Naive thymus-derived CD4-positive, alpha-beta T cell (primary cell): Measurements from ENCODE around the gene ERMN. TPM values are rescaled to one million over a fixed set of nuclear protein-coding genes. Genes with fewer than 3 reads are reported as not detected.

Source experiments
- ATAC-seq: fragments of 150-1000 bp; cut with Tn5 transposase; 2 replicates; pipeline ENCODE4 v1.10.0; 2021; ENCODE audit warnings: mild to moderate bottlenecking, moderate library complexity
- CTCF ChIA-PET: fragments of 350-600 bp; sonication (Branson Sonifier 250); formaldehyde crosslinking; loops from one replicate; lab custom pipeline; 2021; ENCODE audit warnings: antibody characterized with exemption; lab: Charles Lee
- POLR2A ChIA-PET: fragments of 350-600 bp; sonication (Branson Sonifier 250); formaldehyde crosslinking; loops from one replicate; lab custom pipeline; 2021; ENCODE audit warnings: antibody characterized with exemption, inconsistent platforms; lab: Charles Lee
- DNase-seq, 9 donors: peaks; one replicate each; pipeline versions ENCODE4 v3.0.0 to v3.0.0-alpha.2; 2020 to 2022; ENCODE audit warnings: mixed read lengths in 1 of 9
- H3K27ac ChIP-seq: one replicate; pipeline ENCODE4 v1.7.0; 2013; ENCODE audit warnings: mild to moderate bottlenecking, low read depth, low read length, moderate library complexity
- H3K27me3 ChIP-seq, 2 donors: one replicate each; pipeline ENCODE4 v1.7.0; 2013; ENCODE audit warnings: low read length in 2 of 2, mild to moderate bottlenecking in 2 of 2, moderate library complexity in 2 of 2; ENCODE audit not compliant: control insufficient read depth in 2 of 2, insufficient read depth in 2 of 2
- H3K36me3 ChIP-seq, 3 experiments: 1 replicate in 2 of 3; 2 replicates in 1 of 3; pipeline ENCODE4 v1.7.0; 2013; ENCODE audit warnings: low read length in 3 of 3, mild to moderate bottlenecking in 3 of 3, moderate library complexity in 1 of 3; ENCODE audit not compliant: insufficient read depth in 3 of 3, control insufficient read depth in 2 of 3
- H3K4me1 ChIP-seq, 2 donors: one replicate each; pipeline ENCODE4 v1.7.0; 2013; ENCODE audit warnings: low read length in 2 of 2, mild to moderate bottlenecking in 2 of 2, moderate library complexity in 1 of 2; ENCODE audit not compliant: control insufficient read depth in 2 of 2, insufficient read depth in 2 of 2
- H3K4me3 ChIP-seq: 2 replicates; pipeline ENCODE4 v1.7.0; 2013; ENCODE audit warnings: mild to moderate bottlenecking, low read length
- H3K9me3 ChIP-seq, 3 experiments: 1 replicate in 2 of 3; 2 replicates in 1 of 3; pipeline ENCODE4 v1.7.0; 2013; ENCODE audit warnings: low read length in 3 of 3; ENCODE audit not compliant: control insufficient read depth in 2 of 3
- H3K27ac Mint-ChIP-seq, 9 donors: one replicate each; pipeline ENCODE4 v1.8.0; 2020 to 2022; ENCODE audit warnings: mixed read lengths in 9 of 9, mild to moderate bottlenecking in 8 of 9, moderate library complexity in 5 of 9, inconsistent platforms in 2 of 9
- H3K27me3 Mint-ChIP-seq, 5 donors: one replicate each; pipeline ENCODE4 v1.8.0; 2021 to 2022; ENCODE audit warnings: mixed read lengths in 5 of 5, mild to moderate bottlenecking in 1 of 5
- H3K36me3 Mint-ChIP-seq, 5 donors: one replicate each; pipeline ENCODE4 v1.8.0; 2020 to 2022; ENCODE audit warnings: mixed read lengths in 5 of 5, mild to moderate bottlenecking in 3 of 5, inconsistent platforms in 1 of 5
- H3K4me1 Mint-ChIP-seq, 7 donors: one replicate each; pipeline ENCODE4 v1.8.0; 2020 to 2022; ENCODE audit warnings: mixed read lengths in 7 of 7, mild to moderate bottlenecking in 3 of 7, inconsistent platforms in 1 of 7
- H3K4me3 Mint-ChIP-seq, 10 donors: one replicate each; pipeline ENCODE4 v1.8.0; 2020 to 2022; ENCODE audit warnings: mild to moderate bottlenecking in 10 of 10, mixed read lengths in 10 of 10, moderate library complexity in 6 of 10, inconsistent platforms in 2 of 10
- H3K9me3 Mint-ChIP-seq, 11 donors: one replicate each; pipeline ENCODE4 v1.8.0; 2020 to 2022; ENCODE audit warnings: mixed read lengths in 11 of 11, mild to moderate bottlenecking in 4 of 11, inconsistent platforms in 1 of 11, moderate library complexity in 1 of 11
- intact Hi-C, 2 donors: fragments of 100-400 bp; cut with micrococcal nuclease; formaldehyde crosslinking; loops; one replicate each; pipeline ENCODE4 v1.15.1; 2023
- polyA plus RNA-seq, 2 donors: library from polyadenylated mRNA; unstranded; fragments of 300-500 nt; fragmentation: Illumina TruSeq; gene quantifications; one replicate each; pipeline ENCODE4 v1.2.3, GENCODE V29; 2021
- total RNA-seq, 6 experiments: library from RNA in 5 of 6; stranded (reverse) in 5 of 6; gene quantifications; 1 replicate in 5 of 6; 2 replicates in 1 of 6; pipeline ENCODE4 v1.2.3 and lab custom pipeline; 2021 to 2026

Gene ERMN
- total and polyA plus RNA-seq, 7 experiments from 2014 or later = 0.09 to 17.3 (median 6.0) TPM

GRCh38 chr2:157363612-157364101 lies 38.0 kb upstream of the ERMN start:
- Mint-ChIP-seq H3K9me3 (peaks cover 5 to 32% (median 10%) of the 10 kb centered on the region in 11 donors), H3K4me3 (peak overlapping the region in 7 of 10 donors; percentile 11 to 67 (median 49)), H3K27me3 (no peaks in the 10 kb centered on the region), H3K27ac (peak overlapping the region in 5 of 9 donors; percentile 22 to 78 (median 49)), H3K4me1 (peaks cover 15 to 64% (median 38%) of the 10 kb centered on the region in 7 donors), H3K36me3 (peaks cover 12 to 61% (median 42%) of the 10 kb centered on the region in 5 donors)
- intact Hi-C loops = loop anchor here in 1 of 2 donors (1.0 kb wide), 1 partner anchor 8 kb away; no protein-coding TSS in a partner anchor
- H3K36me3 ChIP-seq = no peaks in the 10 kb centered on the region
- peaks cover 7 to 28% of the 10 kb centered on the region in 2 donors for H3K4me1 ChIP-seq
- no peak overlapping the region for H3K27ac ChIP-seq
- ChIA-PET CTCF (interaction anchor here (1.0 to 1.2 kb wide), 2 partner anchors 25 to 29 kb away, joined by 3 to 5 read pairs; no protein-coding TSS in a partner anchor), POLR2A (interaction anchor here (0.6 to 1.5 kb wide), 7 partner anchors 10 to 522 kb away, joined by 3 to 5 read pairs (median 3); no protein-coding TSS in a partner anchor)
- ATAC-seq = no peak
- H3K9me3 ChIP-seq = peaks cover 0 to 6% (median 6%) of the 10 kb centered on the region in 3 experiments
- no peak overlapping the region for H3K4me3 ChIP-seq
- no peaks in the 10 kb centered on the region for H3K27me3 ChIP-seq
- DNase-seq = no peak

DNA sequence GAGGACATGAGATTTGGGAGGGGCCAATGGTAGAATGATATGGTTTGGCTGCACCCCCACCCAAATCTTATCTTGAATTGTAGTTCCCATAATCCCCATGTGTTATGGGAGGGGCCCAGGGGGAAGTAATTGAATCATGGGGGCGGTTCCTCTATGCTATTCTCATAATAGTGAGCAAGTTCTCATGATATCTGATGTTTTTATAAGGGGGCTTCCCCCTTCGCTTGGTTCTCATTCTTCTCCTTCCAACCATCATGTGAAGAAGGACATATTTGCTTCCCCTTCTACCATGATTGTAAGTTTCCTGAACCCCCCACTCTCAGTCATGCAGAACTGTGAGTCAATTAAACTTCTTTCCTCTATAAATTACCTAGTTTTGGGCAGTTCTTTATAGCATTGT lies 37.0 kb upstream of the ERMN start:
- POLR2A ChIA-PET = interaction anchor here (0.9 to 1.3 kb wide), 2 partner anchors 9 to 15 kb away, joined by 3 to 5 read pairs; no protein-coding TSS in a partner anchor
- peaks cover 12 to 59% (median 42%) of the 10 kb centered on the region in 5 donors for H3K36me3 Mint-ChIP-seq
- ATAC-seq = no peak
- intact Hi-C loops = no loop called here
- no peak overlapping the region for H3K4me3 ChIP-seq
- peaks cover 15 to 63% (median 37%) of the 10 kb centered on the region in 7 donors for H3K4me1 Mint-ChIP-seq
- H3K27me3 ChIP-seq = no peaks in the 10 kb centered on the region
- peaks cover 7 to 28% of the 10 kb centered on the region in 2 donors for H3K4me1 ChIP-seq
- H3K9me3 Mint-ChIP-seq = peaks cover 5 to 29% (median 10%) of the 10 kb centered on the region in 11 donors
- H3K4me3 Mint-ChIP-seq = peak overlapping the region in 1 of 10 donors; percentile 12
- H3K36me3 ChIP-seq = no peaks in the 10 kb centered on the region
- H3K27ac Mint-ChIP-seq = peak overlapping the region in 1 of 9 donors; percentile 54
- no peak for DNase-seq
- no peaks in the 10 kb centered on the region for H3K27me3 Mint-ChIP-seq
- CTCF ChIA-PET = interaction anchor here (1.0 kb wide), 1 partner anchor 16 kb away, joined by 3 read pairs; no protein-coding TSS in a partner anchor
- H3K9me3 ChIP-seq = peaks cover 0 to 6% (median 6%) of the 10 kb centered on the region in 3 experiments
- no peak overlapping the region for H3K27ac ChIP-seq

- Mint-ChIP-seq H3K9me3 (peaks cover 5 to 28% (median 10%) of the 10 kb centered on the region in 11 donors), H3K4me1 (peaks cover 18 to 62% (median 44%) of the 10 kb centered on the region in 7 donors), H3K27ac (peak overlapping the region in 3 of 9 donors; percentile 14 to 66 (median 38)), H3K36me3 (peaks cover 12 to 60% (median 39%) of the 10 kb centered on the region in 5 donors), H3K27me3 (no peaks in the 10 kb centered on the region), H3K4me3 (peak overlapping the region in 1 of 10 donors; percentile 32)
- no peaks in the 10 kb centered on the region for H3K27me3 ChIP-seq
- DNase-seq (no peak), ATAC-seq (no peak)
- POLR2A ChIA-PET = interaction anchor here (1.3 kb wide), 1 partner anchor 13 kb away, joined by 3 read pairs; no protein-coding TSS in a partner anchor
- peaks cover 0 to 6% (median 6%) of the 10 kb centered on the region in 3 experiments for H3K9me3 ChIP-seq
- peaks cover 7 to 30% of the 10 kb centered on the region in 2 donors for H3K4me1 ChIP-seq
- CTCF ChIA-PET = interaction anchor here (1.0 kb wide), 1 partner anchor 15 kb away, joined by 3 read pairs; no protein-coding TSS in a partner anchor
- H3K36me3 ChIP-seq = no peaks in the 10 kb centered on the region
- H3K27ac ChIP-seq = no peak overlapping the region
- no peak overlapping the region for H3K4me3 ChIP-seq
- intact Hi-C loops = no loop called here
These were observed 35.9 kb upstream of the ERMN start for GRCh38 chr2:157361526-157361925.

DNA sequence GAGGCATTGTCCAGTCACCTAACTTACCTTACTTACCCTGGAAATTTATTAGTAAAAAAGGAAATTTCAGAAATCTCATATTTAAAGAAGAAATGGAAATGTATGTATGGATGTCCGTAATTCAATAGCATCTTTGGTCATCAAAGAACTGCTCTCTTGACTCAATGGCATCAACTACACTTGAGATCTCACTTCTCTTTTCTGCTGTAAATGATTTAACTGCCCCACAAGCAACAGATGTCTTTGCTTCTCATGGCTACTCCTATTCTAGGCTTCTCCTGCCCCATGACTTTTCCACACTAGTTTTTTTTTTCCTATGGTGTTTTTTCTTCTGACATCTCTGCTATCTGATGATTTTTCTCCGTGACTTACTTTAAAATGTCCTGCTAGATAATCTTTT lies 34.0 kb upstream of the ERMN start:
- H3K27ac ChIP-seq = no peak overlapping the region
- peaks cover 7 to 27% of the 10 kb centered on the region in 2 donors for H3K4me1 ChIP-seq
- H3K27ac Mint-ChIP-seq = peak overlapping the region in 2 of 9 donors; percentile 1 to 60
- H3K4me1 Mint-ChIP-seq = peaks cover 15 to 63% (median 47%) of the 10 kb centered on the region in 7 donors
- no peak overlapping the region for H3K4me3 ChIP-seq
- peak overlapping the region in 1 of 10 donors; percentile 29 for H3K4me3 Mint-ChIP-seq
- intact Hi-C loops = no loop called here
- H3K9me3 Mint-ChIP-seq = peaks cover 5 to 25% (median 9%) of the 10 kb centered on the region in 11 donors
- DNase-seq = no peak
- H3K9me3 ChIP-seq = peaks cover 0 to 6% (median 6%) of the 10 kb centered on the region in 3 experiments
- ChIA-PET CTCF (no interaction called here), POLR2A (no interaction called here)
- no peaks in the 10 kb centered on the region for H3K27me3 ChIP-seq
- no peaks in the 10 kb centered on the region for H3K27me3 Mint-ChIP-seq
- H3K36me3 Mint-ChIP-seq = peaks cover 12 to 56% (median 30%) of the 10 kb centered on the region in 5 donors
- no peaks in the 10 kb centered on the region for H3K36me3 ChIP-seq
- ATAC-seq = no peak

- Histone ChIP-seq H3K27me3 (no peaks in the 10 kb centered on the region), H3K36me3 (no peaks in the 10 kb centered on the region), H3K9me3 (no peaks in the 10 kb centered on the region), H3K27ac (no peak overlapping the region), H3K4me1 (peaks cover 0 to 21% of the 10 kb centered on the region in 2 donors), H3K4me3 (no peak overlapping the region)
- intact Hi-C loops = loop anchor here in 1 of 2 donors (1.0 to 2.0 kb wide), 3 partner anchors 7 to 17 kb away; no protein-coding TSS in a partner anchor
- no peak for DNase-seq
- H3K9me3 Mint-ChIP-seq = peaks cover 0 to 11% (median under 1%) of the 10 kb centered on the region in 11 donors
- peak overlapping the region in 2 of 10 donors; percentile 5 to 53 for H3K4me3 Mint-ChIP-seq
- ATAC-seq = no peak
- peaks cover 4 to 71% (median 63%) of the 10 kb centered on the region in 7 donors for H3K4me1 Mint-ChIP-seq
- no peaks in the 10 kb centered on the region for H3K27me3 Mint-ChIP-seq
- POLR2A ChIA-PET = interaction anchor here (0.7 to 1.1 kb wide), 4 partner anchors 10 to 88 kb away, joined by 3 to 4 read pairs (median 4); partner anchors contain the start of gene CYTIP
- peaks cover 0 to 39% (median 5%) of the 10 kb centered on the region in 5 donors for H3K36me3 Mint-ChIP-seq
- H3K27ac Mint-ChIP-seq = peak overlapping the region in 5 of 9 donors; percentile 29 to 63 (median 42)
- CTCF ChIA-PET = interaction anchor here (2.3 kb wide), 1 partner anchor 20 kb away, joined by 12 read pairs; no protein-coding TSS in a partner anchor
These were observed 30.0 kb upstream of the ERMN start for GRCh38 chr2:157355618-157356017.

GRCh38 chr2:157349949-157350515 lies 24.4 kb upstream of the ERMN start:
- intact Hi-C loops = loop anchor here in 1 of 2 donors (2.0 kb wide), 2 partner anchors 15 to 17 kb away; no protein-coding TSS in a partner anchor
- Mint-ChIP-seq H3K27ac (peak overlapping the region in 4 of 9 donors; percentile 31 to 77 (median 46)), H3K4me1 (peaks cover 0 to 81% (median 65%) of the 10 kb centered on the region in 7 donors), H3K4me3 (peak overlapping the region in 1 of 10 donors; percentile 14), H3K9me3 (peaks cover 3 to 12% (median 5%) of the 10 kb centered on the region in 11 donors), H3K27me3 (no peaks in the 10 kb centered on the region), H3K36me3 (peaks cover 4 to 38% (median 16%) of the 10 kb centered on the region in 5 donors)
- CTCF ChIA-PET = interaction anchor here (0.7 to 2.4 kb wide), 7 partner anchors 11 to 94 kb away, joined by 3 to 20 read pairs (median 3); partner anchors contain the start of gene CYTIP
- DNase-seq = no peak
- Histone ChIP-seq H3K27ac (no peak overlapping the region), H3K4me3 (no peak overlapping the region), H3K9me3 (peaks cover 0 to 3% (median 0%) of the 10 kb centered on the region in 3 experiments), H3K4me1 (peaks cover 0 to 25% of the 10 kb centered on the region in 2 donors), H3K27me3 (no peaks in the 10 kb centered on the region), H3K36me3 (no peaks in the 10 kb centered on the region)
- POLR2A ChIA-PET = interaction anchor here (0.9 to 2.7 kb wide), 6 partner anchors 12 to 94 kb away, joined by 3 to 7 read pairs (median 4); partner anchors contain the start of gene CYTIP
- no peak for ATAC-seq
